Tibial artery (tissue), 4 donors: ENCODE data around the gene MACROH2A1.

Source experiments
- DNase-seq, 2 donors: peaks; one replicate each; pipeline ENCODE4 v3.0.0-alpha.2; 2019
- H3K27ac ChIP-seq, 2 donors: fragments of 200-600 bp; sonication (generic) in 1 of 2; 1 replicate in 1 of 2; 2 replicates in 1 of 2; pipeline ENCODE4 v1.5.1; 2018 to 2019; ENCODE audit warnings: mild to moderate bottlenecking in 1 of 2
- H3K27me3 ChIP-seq, 2 donors: fragments of 200-600 bp; sonication (generic) in 1 of 2; one replicate each; pipeline versions ENCODE4 v1.5.1 to v1.6.0; 2016 to 2019
- H3K36me3 ChIP-seq, 3 donors: fragments of 200-600 bp; sonication (generic) in 2 of 3; one replicate each; pipeline ENCODE4 v1.5.1; 2016 to 2019; ENCODE audit warnings: mild to moderate bottlenecking in 2 of 3
- H3K4me1 ChIP-seq, 4 donors: fragments of 200-600 bp; sonication (generic) in 2 of 4; 1 replicate in 3 of 4; 2 replicates in 1 of 4; pipeline ENCODE4 v1.5.1; 2016 to 2019
- H3K4me3 ChIP-seq, 2 donors: fragments of 200-600 bp; sonication (generic) in 1 of 2; 1 replicate in 1 of 2; 2 replicates in 1 of 2; pipeline ENCODE4 v1.5.1; 2018 to 2019; ENCODE audit warnings: mild to moderate bottlenecking in 2 of 2
- H3K9me3 ChIP-seq, 3 donors: fragments of 200-600 bp; sonication (generic) in 1 of 3; one replicate each; pipeline ENCODE4 v1.5.1; 2016 to 2019
- CTCF ChIP-seq, 2 experiments: fragments of 200-600 bp in 1 of 2; fragments of 450-650 bp in 1 of 2; IDR thresholded peaks; one replicate each; pipeline ENCODE4 v1.5.1; 2017 to 2019; ENCODE audit warnings: antibody characterized with exemption in 2 of 2, mild to moderate bottlenecking in 1 of 2, moderate library complexity in 1 of 2
- intact Hi-C: fragments of 100-400 bp; cut with DNase I; formaldehyde crosslinking; loops from one replicate; pipeline ENCODE4 v1.15.0; 2023; ENCODE audit warnings: low total_unique reads

MACROH2A1 gene

GRCh38 chr5:135385576-135385975 is 13.5 kb downstream of the MACROH2A1 start:
- Histone ChIP-seq H3K27me3 (no peaks in the 10 kb centered on the region), H3K4me3 (no peak overlapping the region), H3K4me1 (peaks cover 0 to 33% (median 17%) of the 10 kb centered on the region in 4 donors), H3K27ac (no peak overlapping the region), H3K36me3 (peaks cover 27 to 76% (median 68%) of the 10 kb centered on the region in 3 donors), H3K9me3 (no peaks in the 10 kb centered on the region)
- intact Hi-C loops: no loop called here
- no peak for TF ChIP-seq CTCF (IDR thresholded peaks at IDR 0.05)
- DNase-seq: no peak

GRCh38 chr5:135384898-135385297 is 14.1 kb downstream of the MACROH2A1 start:
- intact Hi-C loops: no loop called here
- DNase-seq: no peak
- no peak overlapping the region for H3K27ac ChIP-seq
- peaks cover 31 to 83% (median 68%) of the 10 kb centered on the region in 3 donors for H3K36me3 ChIP-seq
- H3K4me3 ChIP-seq: no peak overlapping the region
- no peak for TF ChIP-seq CTCF (IDR thresholded peaks at IDR 0.05)
- no peaks in the 10 kb centered on the region for H3K27me3 ChIP-seq
- H3K9me3 ChIP-seq: no peaks in the 10 kb centered on the region
- peaks cover 0 to 28% (median 16%) of the 10 kb centered on the region in 4 donors for H3K4me1 ChIP-seq

- Histone ChIP-seq H3K27ac (no peak overlapping the region), H3K36me3 (peaks cover 35 to 84% (median 70%) of the 10 kb centered on the region in 3 donors), H3K4me3 (no peak overlapping the region), H3K9me3 (no peaks in the 10 kb centered on the region), H3K27me3 (no peaks in the 10 kb centered on the region), H3K4me1 (peaks cover 0 to 25% (median 16%) of the 10 kb centered on the region in 4 donors)
- no peak for DNase-seq
- intact Hi-C loops: no loop called here
- TF ChIP-seq CTCF (IDR thresholded peaks at IDR 0.05): no peak
Observed at GRCh38 chr5:135383803-135384495, 15.1 kb downstream of the MACROH2A1 start.

- no peak for DNase-seq
- intact Hi-C loops: no loop called here
Observed at GRCh38 chr5:135382981-135383380, 16.1 kb downstream of the MACROH2A1 start.

GRCh38 chr5:135382106-135382790 is 16.8 kb downstream of the MACROH2A1 start:
- H3K27ac ChIP-seq: no peak overlapping the region
- no peak overlapping the region for H3K4me3 ChIP-seq
- H3K36me3 ChIP-seq: peaks cover 38 to 91% (median 76%) of the 10 kb centered on the region in 3 donors
- no peak for TF ChIP-seq CTCF (IDR thresholded peaks at IDR 0.05)
- DNase-seq: no peak
- peaks cover 0 to 24% (median 11%) of the 10 kb centered on the region in 4 donors for H3K4me1 ChIP-seq
- no peaks in the 10 kb centered on the region for H3K9me3 ChIP-seq
- intact Hi-C loops: no loop called here
- no peaks in the 10 kb centered on the region for H3K27me3 ChIP-seq

More at GRCh38 chr5:135382981-135383380, 16.1 kb downstream of the MACROH2A1 start:
- H3K4me3 ChIP-seq: no peak overlapping the region
- H3K36me3 ChIP-seq: peaks cover 38 to 84% (median 70%) of the 10 kb centered on the region in 3 donors
- TF ChIP-seq CTCF (IDR thresholded peaks at IDR 0.05): no peak
- no peaks in the 10 kb centered on the region for H3K9me3 ChIP-seq
- no peak overlapping the region for H3K27ac ChIP-seq
- H3K27me3 ChIP-seq: no peaks in the 10 kb centered on the region
- H3K4me1 ChIP-seq: peaks cover 0 to 28% (median 16%) of the 10 kb centered on the region in 4 donors
